HepG2 (cell line): ENCODE results near the gene BNC1. TPM values are rescaled to one million over a fixed set of nuclear protein-coding genes. Genes with fewer than 3 reads are reported as not detected.
"Not testable (repeated sequence)": the region's sequence is repeated elsewhere in the genome, so short reads cannot be mapped to it uniquely, and the experiment has no call there.

Experiments used
- ATAC-seq: fragments of 200-7000 bp; cut with Tn5 transposase; 3 replicates; pipeline ENCODE4 v1.9.1; 2020; ENCODE audit warnings: mild to moderate bottlenecking, moderate library complexity
- BruUV-seq: library from RNA; stranded (reverse); fragments of 400-500 nt; replicated peaks from 2 replicates; lab custom pipeline; 2021; lab: Mats Ljungman, UMichigan
- CTCF ChIA-PET: fragments of 300-600 bp; formaldehyde crosslinking; extraction: SDS; loops from one replicate; lab custom pipeline; 2021; ENCODE audit warnings: low total read pairs, inconsistent platforms, low intra/inter-chr PET ratio; lab: Yijun Ruan, JAX
- POLR2A ChIA-PET: fragments of 350-600 bp; sonication (Branson Sonifier 250); formaldehyde crosslinking; loops from one replicate; lab custom pipeline; 2020; ENCODE audit warnings: antibody characterized with exemption, inconsistent platforms; lab: Yijun Ruan, JAX
- DNase-seq: peaks from one replicate; pipeline ENCODE4 v3.0.0-alpha.2; 2015; ENCODE audit warnings: low spot score
- FAIRE-seq: peaks from 3 replicates; lab custom pipeline; 2011; peaks lifted over from hg19 to GRCh38; lab: Jason Lieb, UNC
- H2AFZ ChIP-seq: one replicate; pipeline ENCODE4 v1.6.1; 2011; ENCODE audit warnings: low read length, inconsistent platforms
- H3K27ac ChIP-seq: fragments of 300-600 bp; 3 replicates; pipeline ENCODE4 v1.8.0; 2011; ENCODE audit warnings: mixed run types, mild to moderate bottlenecking, mixed read lengths, low read length, inconsistent platforms; ENCODE audit not compliant: insufficient read depth; ENCODE audit errors: extremely low read length
- H3K27me3 ChIP-seq, 2 experiments: fragments of 200-600 bp in 1 of 2; 2 replicates in 1 of 2; 3 replicates in 1 of 2; pipeline versions ENCODE4 v1.6.0 to v1.8.0; 2011; ENCODE audit warnings: low read length in 2 of 2, mild to moderate bottlenecking in 2 of 2, moderate library complexity in 2 of 2, inconsistent platforms in 1 of 2; ENCODE audit not compliant: insufficient read depth in 2 of 2, control insufficient read depth in 1 of 2
- H3K36me3 ChIP-seq, 2 experiments: fragments of 200-600 bp in 1 of 2; replicated peaks in 1 of 2; 2 replicates in 1 of 2; 3 replicates in 1 of 2; pipeline versions ENCODE4 v1.5.1 to v1.8.0; 2011; ENCODE audit warnings: low read length in 2 of 2, inconsistent platforms in 1 of 2; ENCODE audit not compliant: insufficient read depth in 2 of 2, control insufficient read depth in 1 of 2
- H3K4me1 ChIP-seq: 2 replicates; pipeline ENCODE4 v1.5.1; 2012; ENCODE audit warnings: low read length, inconsistent platforms; ENCODE audit not compliant: insufficient read depth
- H3K4me2 ChIP-seq: 2 replicates; pipeline ENCODE4 v1.6.0; 2011; ENCODE audit warnings: low read depth, low read length, inconsistent platforms
- H3K4me3 ChIP-seq, 3 experiments: fragments of 200-600 bp in 1 of 3; sonication (generic), shearing (Covaris generic) in 1 of 3; replicated peaks in 1 of 3; 2 replicates each; pipeline ENCODE4 v1.5.1; 2011 to 2016; ENCODE audit warnings: low read length in 3 of 3, inconsistent platforms in 2 of 3, low read depth in 2 of 3, mild to moderate bottlenecking in 2 of 3, control low read depth in 1 of 3, mixed read lengths in 1 of 3; ENCODE audit not compliant: insufficient read depth in 1 of 3
- H3K79me2 ChIP-seq: one replicate; pipeline ENCODE4 v1.6.1; 2011; ENCODE audit warnings: low read length, inconsistent platforms; ENCODE audit not compliant: insufficient read depth
- H3K9ac ChIP-seq: 2 replicates; pipeline ENCODE4 v1.6.0; 2011; ENCODE audit warnings: mild to moderate bottlenecking, low read depth, low read length, inconsistent platforms; ENCODE audit not compliant: insufficient read depth
- H3K9me3 ChIP-seq: 2 replicates; pipeline ENCODE4 v1.5.1; 2012; ENCODE audit warnings: mild to moderate bottlenecking, low read length
- H4K20me1 ChIP-seq: 2 replicates; pipeline ENCODE4 v1.6.0; 2011; ENCODE audit warnings: inconsistent platforms, mild to moderate bottlenecking, low read length, moderate library complexity; ENCODE audit not compliant: insufficient read depth
- ETS1 ChIP-seq: sonication (generic); formaldehyde crosslinking; IDR thresholded peaks from 2 replicates; pipeline ENCODE4 v1.4.0; 2020; ENCODE audit warnings: missing genetic modification reagents
- FOXO1 ChIP-seq: sonication (generic); formaldehyde crosslinking; IDR thresholded peaks from 2 replicates; pipeline ENCODE4 v1.4.0; 2020; ENCODE audit warnings: missing genetic modification reagents
- ZBTB21 ChIP-seq: sonication (generic); formaldehyde crosslinking; IDR thresholded peaks from 2 replicates; pipeline ENCODE4 v1.4.0; 2020; ENCODE audit warnings: missing genetic modification reagents
- ZBTB33 ChIP-seq: sonication (generic); formaldehyde crosslinking; IDR thresholded peaks from 2 replicates; pipeline ENCODE4 v1.4.0; 2020; ENCODE audit warnings: missing genetic modification reagents
- ZBTB46 ChIP-seq: sonication (generic); formaldehyde crosslinking; IDR thresholded peaks from 2 replicates; pipeline ENCODE4 v1.4.0; 2020; ENCODE audit warnings: mild to moderate bottlenecking, missing genetic modification reagents, borderline replicate concordance
- ZNF20 ChIP-seq: sonication (generic); formaldehyde crosslinking; IDR thresholded peaks from 2 replicates; pipeline ENCODE4 v1.4.0; 2020; ENCODE audit warnings: mild to moderate bottlenecking, moderate library complexity, missing genetic modification reagents
- ZNF337 ChIP-seq: sonication (generic); formaldehyde crosslinking; IDR thresholded peaks from 2 replicates; pipeline ENCODE4 v1.5.1; 2020; ENCODE audit warnings: missing genetic modification reagents, low read depth, mild to moderate bottlenecking, borderline replicate concordance
- ZNF512B ChIP-seq: sonication (generic); formaldehyde crosslinking; IDR thresholded peaks from 2 replicates; pipeline ENCODE4 v1.5.1; 2020; ENCODE audit warnings: missing genetic modification reagents, mild to moderate bottlenecking, borderline replicate concordance
- ZNF777 ChIP-seq: sonication (generic); formaldehyde crosslinking; IDR thresholded peaks from 2 replicates; pipeline ENCODE4 v1.4.0; 2020; ENCODE audit warnings: missing genetic modification reagents
- ZNF781 ChIP-seq: sonication (generic); formaldehyde crosslinking; IDR thresholded peaks from 2 replicates; pipeline ENCODE4 v1.5.1; 2020; ENCODE audit warnings: borderline replicate concordance, mild to moderate bottlenecking, missing genetic modification reagents; ENCODE audit errors: not compliant biosample characterization
- WGBS: methylation state at CpG from one replicate; pipeline ENCODE4 v1.1.6; 2017; ENCODE audit warnings: low lambda C conversion rate; 5-methylcytosine and 5-hydroxymethylcytosine counted together
- in situ Hi-C: cut with HindIII; loops from 2 replicates; pipeline ENCODE4 v1.10.0; 2017; ENCODE audit warnings: low pct_unique_long_range_greater_than_20kb; ENCODE audit not compliant: extremely low pct_ligation_motif_present
- intact Hi-C: fragments of 100-400 bp; cut with micrococcal nuclease; formaldehyde crosslinking; loops from one replicate; pipeline ENCODE4 v1.10.0; 2022; ENCODE audit not compliant: unreplicated experiment
- polyA plus RNA-seq, 8 experiments: library from polyadenylated mRNA; depleted of rRNA in 3 of 8; stranded (reverse) in 7 of 8; unstranded in 1 of 8; fragments of >200 nt; fragmentation: Illumina TruSeq in 4 of 8; extraction: Trizol in 4 of 8; gene quantifications; 2 replicates each; pipeline versions ENCODE4 v1.2.1 to v1.2.3, GENCODE V29; 2011 to 2016; ENCODE audit warnings: low read depth in 4 of 8, missing spikeins in 1 of 8, mixed read lengths in 1 of 8; ENCODE audit not compliant: insufficient read depth in 1 of 8
- total RNA-seq, 5 experiments: library from RNA; depleted of rRNA; stranded (reverse); fragments of >200 nt; fragmentation: Illumina TruSeq; extraction: Trizol; gene quantifications; 2 replicates each; pipeline ENCODE4 v1.2.3, GENCODE V29; 2016; ENCODE audit warnings: low read depth in 1 of 5

The BNC1 gene
- total and polyA plus RNA-seq, 2 of the 13 experiments (the other 11 are each of a cell fraction or from before 2014, with no cell fraction given): not detected

GRCh38 chr15:83262594-83263315 lies 21.7 kb downstream of the BNC1 start (continued):
- TF ChIP-seq ZNF512B (CRISPR knock-in tag) (no peak), ZNF337 (CRISPR knock-in tag) (no peak), ZNF781 (no peak), ZBTB46 (no peak), ZNF777 (CRISPR knock-in tag) (no peak), ZBTB21 (CRISPR knock-in tag) (no peak), ZNF20 (CRISPR knock-in tag) (no peak), ETS1 (CRISPR knock-in tag) (no peak), ZBTB33 (CRISPR knock-in tag) (no peak), FOXO1 (CRISPR knock-in tag) (no peak)

- CTCF ChIA-PET: not testable (repeated sequence)
- WGBS: 35% methylated on average over 6 of the region's 6 CpGs
Measured at GRCh38 chr15:83262181-83262580, 22.3 kb downstream of the BNC1 start.

More at GRCh38 chr15:83262181-83262580, 22.3 kb downstream of the BNC1 start:
- H3K4me1 ChIP-seq, H4K20me1 ChIP-seq, H3K36me3 ChIP-seq, H3K27ac ChIP-seq, intact Hi-C loops, in situ Hi-C loops, POLR2A ChIA-PET, DNase-seq, H3K4me3 ChIP-seq, H3K79me2 ChIP-seq, H3K9ac ChIP-seq, FAIRE-seq, H2AFZ ChIP-seq, BruUV-seq, H3K4me2 ChIP-seq, ATAC-seq, H3K9me3 ChIP-seq: not testable (repeated sequence)
- peaks cover 0 to 15% of the 10 kb centered on the region in 2 experiments; a peak in 3 of 5 replicates for H3K27me3 ChIP-seq
